ENCODE data around the gene PRKCA.

Gene PRKCA

GRCh38 chr17:66369830-66370229 lies 67.4 kb downstream of the PRKCA start:
- Histone ChIP-seq H3K9me3 (ENCODE audit: control insufficient read depth, insufficient read depth, low read length) (no peaks in the 10 kb centered on the region), H3K4me1 (ENCODE audit: control insufficient read depth, low read length) (no peaks in the 10 kb centered on the region), H3K9me2 (replicated peaks; ENCODE audit: control insufficient read depth, low read length) (no peaks in the 10 kb centered on the region), H3K27ac (ENCODE audit: low read depth, low read length) (no peak overlapping the region), H4K20me1 (ENCODE audit: control insufficient read depth, insufficient read depth, low read depth, low read length) (no peaks in the 10 kb centered on the region; the same call in 1 of the 2 replicates), H3K4me2 (ENCODE audit: low read length) (no peak overlapping the region), H3K79me2 (ENCODE audit: control insufficient read depth, low read length) (no peaks in the 10 kb centered on the region), H3K4me3 (ENCODE audit: low read length) (no peak overlapping the region), H3F3A (ENCODE audit: control insufficient read depth, insufficient read depth) (no peaks in the 10 kb centered on the region), H3K27me3 (ENCODE audit: control insufficient read depth, low read length) (no peaks in the 10 kb centered on the region), H3K36me3 (ENCODE audit: control insufficient read depth, low read length) (no peaks in the 10 kb centered on the region)
- TF ChIP-seq EZH2phosphoT487 (IDR thresholded peaks at IDR 0.05; ENCODE audit: borderline replicate concordance, low read length) (no peak), CTCF (IDR thresholded peaks at IDR 0.05; ENCODE audit: low read depth, low read length, poor library complexity, severe bottlenecking) (no peak)

GRCh38 chr17:66371561-66371960 lies 69.1 kb downstream of the PRKCA start:
- Histone ChIP-seq H4K20me1 (ENCODE audit: control insufficient read depth, insufficient read depth, low read depth, low read length) (no peaks in the 10 kb centered on the region; the same call in 1 of the 2 replicates), H3K27ac (ENCODE audit: low read depth, low read length) (no peak overlapping the region), H3K4me1 (ENCODE audit: control insufficient read depth, low read length) (no peaks in the 10 kb centered on the region), H3K9me2 (replicated peaks; ENCODE audit: control insufficient read depth, low read length) (no peaks in the 10 kb centered on the region), H3K36me3 (ENCODE audit: control insufficient read depth, low read length) (no peaks in the 10 kb centered on the region), H3K79me2 (ENCODE audit: control insufficient read depth, low read length) (no peaks in the 10 kb centered on the region), H3K4me2 (ENCODE audit: low read length) (no peak overlapping the region), H3F3A (ENCODE audit: control insufficient read depth, insufficient read depth) (no peaks in the 10 kb centered on the region), H3K4me3 (ENCODE audit: low read length) (no peak overlapping the region), H3K27me3 (ENCODE audit: control insufficient read depth, low read length) (no peaks in the 10 kb centered on the region), H3K9me3 (ENCODE audit: control insufficient read depth, insufficient read depth, low read length) (no peaks in the 10 kb centered on the region)
- no peak for TF ChIP-seq EZH2phosphoT487 (IDR thresholded peaks at IDR 0.05; ENCODE audit: borderline replicate concordance, low read length)
- no peak for TF ChIP-seq CTCF (IDR thresholded peaks at IDR 0.05; ENCODE audit: low read depth, low read length, poor library complexity, severe bottlenecking)

GRCh38 chr17:66372182-66372581 lies 69.8 kb downstream of the PRKCA start:
- no peaks in the 10 kb centered on the region; the same call in 1 of the 2 replicates for H4K20me1 ChIP-seq (ENCODE audit: control insufficient read depth, insufficient read depth, low read depth, low read length)
- H3K27me3 ChIP-seq (ENCODE audit: control insufficient read depth, low read length): no peaks in the 10 kb centered on the region
- no peaks in the 10 kb centered on the region for H3K9me2 ChIP-seq (replicated peaks; ENCODE audit: control insufficient read depth, low read length)
- H3K27ac ChIP-seq (ENCODE audit: low read depth, low read length): no peak overlapping the region
- H3K9me3 ChIP-seq (ENCODE audit: control insufficient read depth, insufficient read depth, low read length): no peaks in the 10 kb centered on the region
- TF ChIP-seq EZH2phosphoT487 (IDR thresholded peaks at IDR 0.05; ENCODE audit: borderline replicate concordance, low read length): no peak
- TF ChIP-seq CTCF (IDR thresholded peaks at IDR 0.05; ENCODE audit: low read depth, low read length, poor library complexity, severe bottlenecking): no peak
- no peaks in the 10 kb centered on the region for H3K4me1 ChIP-seq (ENCODE audit: control insufficient read depth, low read length)
- no peaks in the 10 kb centered on the region for H3F3A ChIP-seq (ENCODE audit: control insufficient read depth, insufficient read depth)
- H3K4me3 ChIP-seq (ENCODE audit: low read length): no peak overlapping the region
- H3K36me3 ChIP-seq (ENCODE audit: control insufficient read depth, low read length): no peaks in the 10 kb centered on the region
- no peak overlapping the region for H3K4me2 ChIP-seq (ENCODE audit: low read length)
- no peaks in the 10 kb centered on the region for H3K79me2 ChIP-seq (ENCODE audit: control insufficient read depth, low read length)

Data from DOHH2 (cell line).